GM12892 (cell line): Measurements from ENCODE around the gene TIGD3.
A peak's percentile ranks its signal among the peaks of the same experiment; 100 is the strongest.

Experiments
- POLR2A ChIP-seq: IDR thresholded peaks from 2 replicates; pipeline ENCODE4 v1.6.1; 2011; ENCODE audit warnings: low read depth, low read length, control low read depth
- POLR2AphosphoS5 ChIP-seq: IDR thresholded peaks from 2 replicates; pipeline ENCODE4 v1.6.1; 2011; ENCODE audit warnings: low read depth, low read length, control low read depth
- TAF1 ChIP-seq: IDR thresholded peaks from 2 replicates; pipeline ENCODE4 v1.6.1; 2011; ENCODE audit warnings: low read depth, mild to moderate bottlenecking, control low read depth, low read length, borderline replicate concordance

- TF ChIP-seq POLR2AphosphoS5 (no peak; the same call in 1 of the 2 replicates), POLR2A (peak; percentile 50; the same call in 1 of the 2 replicates), TAF1 (no peak)
These were observed at the start of gene TIGD3 for GRCh38 chr11:65354265-65355012.
